ENCODE measurements around the gene SP9. TPM values are rescaled to one million over a fixed set of nuclear protein-coding genes. Genes with fewer than 3 reads are reported as not detected.

SP9 gene
- total RNA-seq, 1 experiment from 2014 or later = 0.15 TPM

- Histone ChIP-seq H3K27ac (ENCODE audit: low read depth, low read length, poor library complexity, severe bottlenecking) (no peak overlapping the region), H3K4me1 (ENCODE audit: insufficient read depth, low read length, poor library complexity, severe bottlenecking) (peaks cover 15% of the 10 kb centered on the region), H3K9me3 (ENCODE audit: low read depth, low read length, poor library complexity, severe bottlenecking) (no peaks in the 10 kb centered on the region), H3K27me3 (replicated peaks; ENCODE audit: insufficient read depth, low read depth, low read length, poor library complexity) (peaks cover 76% of the 10 kb centered on the region), H3K4me3 (ENCODE audit: low read depth, low read length, poor library complexity, severe bottlenecking) (no peak overlapping the region), H3K36me3 (ENCODE audit: insufficient read depth, low read length, poor library complexity, severe bottlenecking) (no peaks in the 10 kb centered on the region)
- no TSS peak for BruUV-seq (replicated peaks)
- TF ChIP-seq CTCF (conservative IDR thresholded peaks at IDR 0.05; ENCODE audit: low read depth, low read length) (no peak), EZH2 (IDR thresholded peaks at IDR 0.05; ENCODE audit: borderline replicate concordance, low read depth, low read length, poor library complexity, severe bottlenecking) (no peak)
- no peak for DNase-seq (ENCODE audit: low spot score)
- ChIA-PET POLR2A (ENCODE audit: low non-redundant PET) (interaction anchor here (0.6 kb wide), 1 partner anchor 265 kb away, joined by 9 read pairs; no protein-coding TSS in a partner anchor), CTCF (interaction anchor here (0.5 kb wide), 1 partner anchor 125 kb away, joined by 5 read pairs; no protein-coding TSS in a partner anchor)
- intact Hi-C loops (cut with micrococcal nuclease; ENCODE audit: unreplicated experiment) = no loop called here
These were observed 6.4 kb upstream of the SP9 start for GRCh38 chr2:174328114-174328960.

GRCh38 chr2:174328961-174329715, 5.6 kb upstream of the SP9 start:
- Histone ChIP-seq H3K36me3 (ENCODE audit: insufficient read depth, low read length, poor library complexity, severe bottlenecking) (no peaks in the 10 kb centered on the region), H3K27me3 (replicated peaks; ENCODE audit: insufficient read depth, low read depth, low read length, poor library complexity) (peaks cover 84% of the 10 kb centered on the region), H3K27ac (ENCODE audit: low read depth, low read length, poor library complexity, severe bottlenecking) (no peak overlapping the region), H3K4me1 (ENCODE audit: insufficient read depth, low read length, poor library complexity, severe bottlenecking) (peaks cover 15% of the 10 kb centered on the region), H3K4me3 (ENCODE audit: low read depth, low read length, poor library complexity, severe bottlenecking) (no peak overlapping the region), H3K9me3 (ENCODE audit: low read depth, low read length, poor library complexity, severe bottlenecking) (no peaks in the 10 kb centered on the region)
- BruUV-seq (replicated peaks) = no TSS peak
- ChIA-PET POLR2A (ENCODE audit: low non-redundant PET) (no interaction called here), CTCF (no interaction called here)
- TF ChIP-seq EZH2 (IDR thresholded peaks at IDR 0.05; ENCODE audit: borderline replicate concordance, low read depth, low read length, poor library complexity, severe bottlenecking) (no peak), CTCF (conservative IDR thresholded peaks at IDR 0.05; ENCODE audit: low read depth, low read length) (no peak)
- intact Hi-C loops (cut with micrococcal nuclease; ENCODE audit: unreplicated experiment) = no loop called here
- no peak for DNase-seq (ENCODE audit: low spot score)

GRCh38 chr2:174330945-174331594, 3.7 kb upstream of the SP9 start:
- DNase-seq (ENCODE audit: low spot score) = no peak
- H3K9me3 ChIP-seq (ENCODE audit: low read depth, low read length, poor library complexity, severe bottlenecking) = no peaks in the 10 kb centered on the region
- H3K27me3 ChIP-seq (replicated peaks; ENCODE audit: insufficient read depth, low read depth, low read length, poor library complexity) = peaks cover 94% of the 10 kb centered on the region
- ChIA-PET POLR2A (ENCODE audit: low non-redundant PET) (no interaction called here), CTCF (no interaction called here)
- no peak overlapping the region for H3K27ac ChIP-seq (ENCODE audit: low read depth, low read length, poor library complexity, severe bottlenecking)
- H3K4me1 ChIP-seq (ENCODE audit: insufficient read depth, low read length, poor library complexity, severe bottlenecking) = peaks cover 27% of the 10 kb centered on the region
- no TSS peak for BruUV-seq (replicated peaks)
- intact Hi-C loops (cut with micrococcal nuclease; ENCODE audit: unreplicated experiment) = loop anchor here (5.0 kb wide), 1 partner anchor 84 kb away; the partner anchor contains the start of gene OLA1
- no peak overlapping the region for H3K4me3 ChIP-seq (ENCODE audit: low read depth, low read length, poor library complexity, severe bottlenecking)
- no peaks in the 10 kb centered on the region for H3K36me3 ChIP-seq (ENCODE audit: insufficient read depth, low read length, poor library complexity, severe bottlenecking)
- TF ChIP-seq CTCF (conservative IDR thresholded peaks at IDR 0.05; ENCODE audit: low read depth, low read length) (no peak), EZH2 (IDR thresholded peaks at IDR 0.05; ENCODE audit: borderline replicate concordance, low read depth, low read length, poor library complexity, severe bottlenecking) (no peak)
